ENCODE measurements around the gene ELL2. TPM values are rescaled to one million over a fixed set of nuclear protein-coding genes. Genes with fewer than 3 reads are reported as not detected.

The ELL2 gene
- total RNA-seq: 23.4 and 74.1 TPM in 2 replicates

DNA sequence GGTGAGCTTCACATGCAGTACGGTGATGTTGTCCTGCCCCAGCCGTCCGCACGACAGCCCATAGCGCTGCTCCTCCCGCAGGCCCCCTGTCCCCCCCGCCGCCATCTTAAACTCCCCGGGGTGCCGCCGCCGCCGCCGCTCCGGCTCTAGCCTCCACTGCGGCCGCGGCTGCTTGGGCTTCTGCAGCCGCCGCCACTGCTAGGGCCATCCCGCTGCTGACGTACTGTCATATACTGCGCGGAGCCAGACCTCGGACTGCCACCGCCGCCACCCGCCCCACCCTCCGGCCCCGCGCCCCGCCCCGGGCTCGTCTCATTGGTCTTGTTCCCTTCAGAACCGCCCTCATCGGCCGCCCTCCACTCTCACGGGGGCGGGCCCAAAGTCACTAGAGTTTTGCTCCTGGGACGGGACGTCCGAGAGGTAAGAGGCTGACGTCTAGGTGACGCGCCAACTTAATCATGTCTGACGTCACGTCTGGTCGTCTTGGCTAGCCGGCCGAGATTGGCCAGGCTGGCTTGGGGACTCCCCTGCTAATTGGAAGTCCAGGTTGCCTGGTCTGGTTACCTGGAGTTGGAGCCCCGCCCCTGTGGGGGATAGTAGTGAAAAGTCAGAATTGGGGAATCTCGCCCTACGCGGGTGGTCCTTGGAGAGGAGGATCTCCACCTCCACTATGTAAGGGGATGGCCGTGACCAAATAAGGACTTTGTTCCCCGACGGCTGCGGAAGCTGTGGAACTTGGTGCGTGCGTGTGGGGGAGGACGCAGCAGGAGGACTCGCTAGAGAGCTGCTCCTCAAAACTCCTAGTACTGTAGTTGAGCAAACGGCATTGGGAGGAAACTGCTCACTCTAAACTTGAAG is at the start of gene ELL2:
Gene ELL2, minus strand, starts transcription at position 235 of the 858 bp plus-strand sequence. Its CDS starts 130 bp downstream, at position 105.

Other genes starting within 250 kb of the ELL2 start
- gene RHOBTB3, start 230.5 kb downstream of the ELL2 start, total RNA-seq: 211 and 296 TPM in 2 replicates
- 35.2 and 63.4 TPM in 2 replicates for gene GLRX, start 139.1 kb downstream of the ELL2 start, total RNA-seq

Data from bronchial smooth muscle cell (primary cell).